ENCODE measurements around the gene ADM. TPM values are rescaled to one million over a fixed set of nuclear protein-coding genes. Genes with fewer than 3 reads are reported as not detected.

The ADM gene
- total RNA-seq, 1 experiment from 2014 or later = 87.2 TPM

DNA sequence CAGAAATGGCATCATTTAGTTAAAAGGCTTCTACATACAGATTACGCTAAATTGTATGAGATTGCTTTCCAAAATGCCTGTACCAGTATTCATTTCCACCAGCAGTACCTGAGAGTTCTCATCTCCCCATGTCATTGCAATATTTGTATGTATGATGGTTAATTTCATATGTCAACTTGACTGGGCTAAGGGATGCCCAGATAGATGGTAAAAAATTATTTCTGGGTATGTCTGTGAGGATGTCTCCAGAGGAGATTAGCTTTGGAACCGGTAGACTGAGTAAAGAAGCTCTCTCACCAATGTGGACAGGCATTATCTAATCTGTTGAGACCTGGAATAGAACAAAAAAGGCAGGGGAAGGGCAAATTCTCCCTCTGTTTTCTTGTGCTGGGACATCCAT lies 6.9 kb downstream of the ADM start (continued):
- no peak for TF ChIP-seq POLR2AphosphoS5 (IDR thresholded peaks at IDR 0.05; ENCODE audit: low read depth, low read length)
- TF ChIP-seq, protein P1, sequence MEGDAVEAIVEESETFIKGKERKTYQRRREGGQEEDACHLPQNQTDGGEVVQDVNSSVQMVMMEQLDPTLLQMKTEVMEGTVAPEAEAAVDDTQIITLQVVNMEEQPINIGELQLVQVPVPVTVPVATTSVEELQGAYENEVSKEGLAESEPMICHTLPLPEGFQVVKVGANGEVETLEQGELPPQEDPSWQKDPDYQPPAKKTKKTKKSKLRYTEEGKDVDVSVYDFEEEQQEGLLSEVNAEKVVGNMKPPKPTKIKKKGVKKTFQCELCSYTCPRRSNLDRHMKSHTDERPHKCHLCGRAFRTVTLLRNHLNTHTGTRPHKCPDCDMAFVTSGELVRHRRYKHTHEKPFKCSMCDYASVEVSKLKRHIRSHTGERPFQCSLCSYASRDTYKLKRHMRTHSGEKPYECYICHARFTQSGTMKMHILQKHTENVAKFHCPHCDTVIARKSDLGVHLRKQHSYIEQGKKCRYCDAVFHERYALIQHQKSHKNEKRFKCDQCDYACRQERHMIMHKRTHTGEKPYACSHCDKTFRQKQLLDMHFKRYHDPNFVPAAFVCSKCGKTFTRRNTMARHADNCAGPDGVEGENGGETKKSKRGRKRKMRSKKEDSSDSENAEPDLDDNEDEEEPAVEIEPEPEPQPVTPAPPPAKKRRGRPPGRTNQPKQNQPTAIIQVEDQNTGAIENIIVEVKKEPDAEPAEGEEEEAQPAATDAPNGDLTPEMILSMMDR (IDR thresholded peaks at IDR 0.05 in 2 of 3, conservative IDR thresholded peaks at IDR 0.05 in 1 of 3; ENCODE audit: borderline replicate concordance in 1 of 3, insufficient read depth in 1 of 3, low read depth in 2 of 3, low read length in 2 of 3) = no peak
- TF ChIP-seq, protein P2, sequence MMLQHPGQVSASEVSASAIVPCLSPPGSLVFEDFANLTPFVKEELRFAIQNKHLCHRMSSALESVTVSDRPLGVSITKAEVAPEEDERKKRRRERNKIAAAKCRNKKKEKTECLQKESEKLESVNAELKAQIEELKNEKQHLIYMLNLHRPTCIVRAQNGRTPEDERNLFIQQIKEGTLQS (IDR thresholded peaks at IDR 0.05) = no peak

- H3K9me2 ChIP-seq (ENCODE audit: insufficient read depth) = no peaks in the 10 kb centered on the region
- peak overlapping the region; percentile 21 for H3K4me2 ChIP-seq (ENCODE audit: low read length)
- no peaks in the 10 kb centered on the region for H4K20me1 ChIP-seq (ENCODE audit: insufficient read depth)
- RAD21 ChIA-PET (ENCODE audit: low non-redundant PET in 1 of 2, low total read pairs in 2 of 2, uncharacterized antibody in 2 of 2, unreplicated experiment in 2 of 2) = interaction anchor here in 1 of 2 experiments (1.1 kb wide), 1 partner anchor 556 kb away, joined by 3 read pairs; no protein-coding TSS in a partner anchor
- no TSS peak for BruUV-seq (replicated peaks)
- POLR2A ChIA-PET = interaction anchor here (3.2 kb wide), 1 partner anchor 10 kb away, joined by 18 read pairs; the partner anchor contains the start of gene ADM
- no peak overlapping the region for H3K27ac ChIP-seq (ENCODE audit: low read depth, low read length)
- no peak overlapping the region for H3K9ac ChIP-seq (ENCODE audit: low read length)
- no peaks in the 10 kb centered on the region for H3K36me3 ChIP-seq (ENCODE audit: control insufficient read depth in 1 of 2, insufficient read depth in 2 of 2, low read length in 2 of 2)
- DNase-seq (ENCODE audit: low read depth, low spot score) (no peak), ATAC-seq (peak; percentile 83)
- H3K4me3 ChIP-seq (replicated peaks in 1 of 2; ENCODE audit: low read depth in 1 of 2, low read length in 2 of 2) = no peak overlapping the region
- intact Hi-C loops (cut with micrococcal nuclease) = no loop called here
- peaks cover 14 to 22% of the 10 kb centered on the region in 2 experiments for H3K4me1 ChIP-seq (ENCODE audit: control insufficient read depth in 1 of 2, insufficient read depth in 2 of 2, low read length in 2 of 2)
- TF ChIP-seq JUND (IDR thresholded peaks at IDR 0.05) = no peak
- no peak for TF ChIP-seq EZH2 (IDR thresholded peaks at IDR 0.05)
- TF ChIP-seq REST (IDR thresholded peaks at IDR 0.05; ENCODE audit: low read depth) = no peak
- H3K79me2 ChIP-seq (ENCODE audit: insufficient read depth, low read length) = no peaks in the 10 kb centered on the region
- no peaks in the 10 kb centered on the region for H3K9me3 ChIP-seq (ENCODE audit: control insufficient read depth in 1 of 2, insufficient read depth in 1 of 2, low read depth in 1 of 2, low read length in 2 of 2)
- no peaks in the 10 kb centered on the region for H3K27me3 ChIP-seq (ENCODE audit: insufficient read depth, low read length)
- peak overlapping the region; percentile 56 for H2AFZ ChIP-seq (ENCODE audit: low read depth, low read length, poor library complexity, severe bottlenecking)
- CTCF ChIA-PET = interaction anchor here (1.0 to 1.6 kb wide), 5 partner anchors 9 to 779 kb away, joined by 3 to 6 read pairs (median 4); partner anchors contain the start of gene ADM
Measured at GRCh38 chr11:10314199-10315072, 9.6 kb downstream of the ADM start.
